Neural progenitor cell (in vitro differentiated cells): ENCODE results near the gene TSEN54. TPM values are rescaled to one million over a fixed set of nuclear protein-coding genes. Genes with fewer than 3 reads are reported as not detected.

Experiments used
- DNase-seq: peaks from one replicate; pipeline ENCODE4 v3.0.0-alpha.2; 2016; ENCODE audit warnings: low spot score
- H2AFZ ChIP-seq: fragments of 200-600 bp; sonication (generic); replicated peaks from 2 replicates; pipeline ENCODE4 v1.6.1; 2016; ENCODE audit warnings: antibody characterized with exemption
- H3F3A ChIP-seq: fragments of 200-600 bp; sonication (generic); 2 replicates; pipeline ENCODE4 v1.6.1; 2016; ENCODE audit warnings: antibody characterized with exemption, low read depth
- H3K27ac ChIP-seq: fragments of 200-600 bp; sonication (generic); 2 replicates; pipeline ENCODE4 v1.5.1; 2016; ENCODE audit warnings: mild to moderate bottlenecking
- H3K27me3 ChIP-seq: fragments of 200-600 bp; sonication (generic); 2 replicates; pipeline ENCODE4 v1.6.1; 2016; ENCODE audit warnings: mild to moderate bottlenecking, moderate library complexity
- H3K36me3 ChIP-seq: fragments of 200-600 bp; sonication (generic); 2 replicates; pipeline ENCODE4 v1.5.1; 2016
- H3K4me1 ChIP-seq: fragments of 200-600 bp; sonication (generic); 2 replicates; pipeline ENCODE4 v1.6.1; 2016; ENCODE audit warnings: mixed run types
- H3K4me2 ChIP-seq: fragments of 200-600 bp; sonication (generic); 2 replicates; pipeline ENCODE4 v1.6.1; 2016
- H3K4me3 ChIP-seq: fragments of 200-600 bp; sonication (generic); 2 replicates; pipeline ENCODE4 v1.5.1; 2016
- H3K79me2 ChIP-seq: fragments of 200-600 bp; sonication (generic); 2 replicates; pipeline ENCODE4 v1.6.1; 2016; ENCODE audit warnings: low read depth
- H3K9ac ChIP-seq: fragments of 200-600 bp; sonication (generic); 2 replicates; pipeline ENCODE4 v1.6.1; 2016
- H3K9me3 ChIP-seq: fragments of 200-600 bp; sonication (generic); 2 replicates; pipeline ENCODE4 v1.5.1; 2016; ENCODE audit warnings: low read depth
- H4K20me1 ChIP-seq: fragments of 200-600 bp; sonication (generic); 2 replicates; pipeline ENCODE4 v1.6.1; 2016; ENCODE audit warnings: low read depth
- H3K27ac Mint-ChIP-seq: 3 replicates; pipeline ENCODE4 v1.8.0; 2021; ENCODE audit warnings: mixed read lengths
- H3K27me3 Mint-ChIP-seq: 2 replicates; pipeline ENCODE4 v1.8.0; 2022; ENCODE audit warnings: low read depth, mild to moderate bottlenecking, inconsistent platforms, moderate library complexity, mixed read lengths; ENCODE audit not compliant: insufficient read depth
- H3K36me3 Mint-ChIP-seq: 3 replicates; pipeline ENCODE4 v1.8.0; 2021; ENCODE audit warnings: mixed read lengths
- H3K4me1 Mint-ChIP-seq: 3 replicates; pipeline ENCODE4 v1.8.0; 2021; ENCODE audit warnings: mixed read lengths
- H3K4me3 Mint-ChIP-seq: 3 replicates; pipeline ENCODE4 v1.8.0; 2021; ENCODE audit warnings: mild to moderate bottlenecking, moderate library complexity, mixed read lengths
- H3K9me3 Mint-ChIP-seq: 3 replicates; pipeline ENCODE4 v1.8.0; 2020; ENCODE audit warnings: mixed read lengths
- EZH2 ChIP-seq: fragments of 200-600 bp; sonication (generic); IDR thresholded peaks from 2 replicates; pipeline ENCODE4 v1.6.1; 2017; ENCODE audit warnings: antibody characterized with exemption, mild to moderate bottlenecking, moderate library complexity
- EZH2phosphoT487 ChIP-seq: fragments of 200-600 bp; sonication (generic); IDR thresholded peaks from 2 replicates; pipeline ENCODE4 v1.6.1; 2017; ENCODE audit warnings: antibody characterized with exemption
- total RNA-seq: library from RNA; depleted of rRNA; stranded (reverse); fragments of >200 nt; gene quantifications from 2 replicates; pipeline ENCODE4 v1.2.3, GENCODE V29; 2015; ENCODE audit warnings: low replicate concordance
- TF ChIP-seq, protein P1 (sequence below): fragments of 200-600 bp; sonication (generic); IDR thresholded peaks from 2 replicates; pipeline ENCODE4 v1.5.1; 2017; ENCODE audit warnings: antibody characterized with exemption, mild to moderate bottlenecking

TSEN54 gene
- total RNA-seq, 1 donor from 2014 or later, result 20.5 TPM

DNA sequence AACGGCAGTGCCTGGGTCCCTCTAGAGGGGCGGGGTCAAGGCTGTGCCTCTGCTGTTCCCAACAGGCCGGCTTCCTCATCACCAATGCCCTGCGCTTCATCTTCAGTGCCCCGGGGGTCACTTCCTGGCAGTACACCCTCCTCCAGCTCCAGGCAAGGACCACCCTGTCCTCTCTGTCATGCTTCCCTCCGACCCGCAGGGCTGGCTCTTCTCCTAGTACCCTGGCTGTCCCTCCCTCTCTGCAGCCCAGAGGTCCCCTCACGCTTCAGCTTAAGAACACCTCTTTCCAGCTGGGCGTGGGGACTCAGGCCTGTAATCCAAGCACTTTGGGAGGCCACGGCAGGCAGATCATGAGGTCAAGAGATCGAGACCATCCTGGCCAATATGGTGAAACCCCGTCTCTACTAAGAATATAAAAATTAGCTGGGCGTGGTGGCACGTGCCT, 26.8 kb upstream of the TSEN54 start:
- no peaks in the 10 kb centered on the region for H3K9me3 Mint-ChIP-seq
- peaks cover 4% of the 10 kb centered on the region for H3K36me3 Mint-ChIP-seq
- no peak overlapping the region for H3K4me3 ChIP-seq
- peaks cover 2% of the 10 kb centered on the region for H3K79me2 ChIP-seq
- peaks cover 5% of the 10 kb centered on the region for H3K4me1 Mint-ChIP-seq
- H3F3A ChIP-seq, result no peaks in the 10 kb centered on the region
- H3K4me3 Mint-ChIP-seq, result no peak overlapping the region
- no peak for DNase-seq
- H3K9me3 ChIP-seq, result no peaks in the 10 kb centered on the region
- peaks cover 4% of the 10 kb centered on the region for H4K20me1 ChIP-seq
- TF ChIP-seq EZH2 (no peak), EZH2phosphoT487 (no peak)
- TF ChIP-seq, protein P1, sequence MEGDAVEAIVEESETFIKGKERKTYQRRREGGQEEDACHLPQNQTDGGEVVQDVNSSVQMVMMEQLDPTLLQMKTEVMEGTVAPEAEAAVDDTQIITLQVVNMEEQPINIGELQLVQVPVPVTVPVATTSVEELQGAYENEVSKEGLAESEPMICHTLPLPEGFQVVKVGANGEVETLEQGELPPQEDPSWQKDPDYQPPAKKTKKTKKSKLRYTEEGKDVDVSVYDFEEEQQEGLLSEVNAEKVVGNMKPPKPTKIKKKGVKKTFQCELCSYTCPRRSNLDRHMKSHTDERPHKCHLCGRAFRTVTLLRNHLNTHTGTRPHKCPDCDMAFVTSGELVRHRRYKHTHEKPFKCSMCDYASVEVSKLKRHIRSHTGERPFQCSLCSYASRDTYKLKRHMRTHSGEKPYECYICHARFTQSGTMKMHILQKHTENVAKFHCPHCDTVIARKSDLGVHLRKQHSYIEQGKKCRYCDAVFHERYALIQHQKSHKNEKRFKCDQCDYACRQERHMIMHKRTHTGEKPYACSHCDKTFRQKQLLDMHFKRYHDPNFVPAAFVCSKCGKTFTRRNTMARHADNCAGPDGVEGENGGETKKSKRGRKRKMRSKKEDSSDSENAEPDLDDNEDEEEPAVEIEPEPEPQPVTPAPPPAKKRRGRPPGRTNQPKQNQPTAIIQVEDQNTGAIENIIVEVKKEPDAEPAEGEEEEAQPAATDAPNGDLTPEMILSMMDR, result no peak
- H3K36me3 ChIP-seq, result no peaks in the 10 kb centered on the region
- no peak overlapping the region for H3K4me2 ChIP-seq
- no peak overlapping the region for H3K9ac ChIP-seq
- H3K4me1 ChIP-seq, result no peaks in the 10 kb centered on the region
- H3K27ac Mint-ChIP-seq, result no peak overlapping the region
- H2AFZ ChIP-seq, result no peak overlapping the region
- H3K27me3 Mint-ChIP-seq, result peaks cover 8% of the 10 kb centered on the region
- no peak overlapping the region for H3K27ac ChIP-seq
- H3K27me3 ChIP-seq, result no peaks in the 10 kb centered on the region

- H2AFZ ChIP-seq, result no peak overlapping the region
- H3K4me2 ChIP-seq, result no peak overlapping the region
- H3K4me1 ChIP-seq, result no peaks in the 10 kb centered on the region
- H3K27ac ChIP-seq, result no peak overlapping the region
- H3K27me3 ChIP-seq, result no peaks in the 10 kb centered on the region
- H4K20me1 ChIP-seq, result peaks cover 3% of the 10 kb centered on the region
- Mint-ChIP-seq H3K9me3 (no peaks in the 10 kb centered on the region), H3K36me3 (peaks cover 4% of the 10 kb centered on the region), H3K27me3 (peaks cover 6% of the 10 kb centered on the region), H3K4me3 (no peak overlapping the region), H3K4me1 (peaks cover 5% of the 10 kb centered on the region), H3K27ac (no peak overlapping the region)
- no peaks in the 10 kb centered on the region for H3K79me2 ChIP-seq
- H3K36me3 ChIP-seq, result no peaks in the 10 kb centered on the region
- TF ChIP-seq EZH2 (no peak), EZH2phosphoT487 (no peak)
- TF ChIP-seq, protein P1, result no peak
- no peaks in the 10 kb centered on the region for H3F3A ChIP-seq
- DNase-seq, result no peak
- no peaks in the 10 kb centered on the region for H3K9me3 ChIP-seq
- H3K4me3 ChIP-seq, result no peak overlapping the region
- H3K9ac ChIP-seq, result no peak overlapping the region
Observed at GRCh38 chr17:75490173-75490743, 26.1 kb upstream of the TSEN54 start.

DNA sequence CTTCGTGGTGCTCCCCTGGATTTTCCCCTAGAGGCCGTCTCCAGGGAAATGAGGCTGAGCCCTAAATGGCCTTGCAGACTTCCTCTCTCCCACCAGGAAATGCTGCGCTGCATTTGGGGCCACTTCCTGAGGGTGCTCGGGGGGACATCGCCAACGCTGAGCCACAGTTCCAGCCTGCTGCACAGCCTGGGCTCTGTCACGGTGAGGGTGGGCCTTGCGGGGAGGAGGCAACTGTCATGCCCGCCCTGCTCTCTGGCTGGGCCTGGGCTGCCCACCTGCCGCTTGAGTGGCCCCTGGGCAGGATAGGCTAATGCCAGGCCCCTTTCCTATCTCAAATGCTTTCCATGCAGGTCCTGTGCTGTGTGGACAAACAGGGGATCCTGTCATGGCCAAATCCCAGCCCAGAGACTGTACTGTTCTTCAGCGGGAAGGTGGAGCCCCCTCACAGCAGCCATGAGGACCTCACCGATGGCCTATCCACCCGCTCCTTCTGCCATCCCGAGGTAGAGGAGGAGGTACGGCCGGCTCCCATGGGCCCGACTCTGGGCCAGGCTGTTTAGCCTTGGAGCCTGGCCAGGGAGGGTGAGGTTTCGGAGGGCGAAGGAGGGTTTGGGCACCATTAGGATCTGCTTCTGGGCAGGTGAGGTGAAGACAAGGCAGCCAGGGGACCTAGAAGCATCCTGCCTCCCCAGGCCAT, 25.2 kb upstream of the TSEN54 start:
- H3K27ac Mint-ChIP-seq, result no peak overlapping the region
- H3K9me3 Mint-ChIP-seq, result no peaks in the 10 kb centered on the region
- H3K36me3 Mint-ChIP-seq, result peaks cover 4% of the 10 kb centered on the region

More for the DNA sequence above, 25.2 kb upstream of the TSEN54 start:
- no peak for TF ChIP-seq EZH2
- TF ChIP-seq EZH2phosphoT487, result no peak
- TF ChIP-seq, protein P1, result no peak
- H3K36me3 ChIP-seq, result no peaks in the 10 kb centered on the region
- no peak overlapping the region for H3K4me3 Mint-ChIP-seq
- no peak overlapping the region for H3K27ac ChIP-seq
- H3K27me3 ChIP-seq, result no peaks in the 10 kb centered on the region
- H3K4me1 ChIP-seq, result no peaks in the 10 kb centered on the region
- no peak overlapping the region for H3K4me2 ChIP-seq
- H3F3A ChIP-seq, result no peaks in the 10 kb centered on the region
- no peak overlapping the region for H3K4me3 ChIP-seq
- no peak for DNase-seq
- no peaks in the 10 kb centered on the region for H3K79me2 ChIP-seq
- H3K4me1 Mint-ChIP-seq, result peaks cover 5% of the 10 kb centered on the region
- H3K27me3 Mint-ChIP-seq, result peaks cover 6% of the 10 kb centered on the region
- H4K20me1 ChIP-seq, result peaks cover 3% of the 10 kb centered on the region
- no peak overlapping the region for H3K9ac ChIP-seq
- no peaks in the 10 kb centered on the region for H3K9me3 ChIP-seq
- no peak overlapping the region for H2AFZ ChIP-seq
